ENCODE data around the gene GPR84. TPM values are rescaled to one million over a fixed set of nuclear protein-coding genes. Genes with fewer than 3 reads are reported as not detected.
A peak's percentile ranks its signal among the peaks of the same experiment; 100 is the strongest.

Gene GPR84
- total and polyA plus RNA-seq, 9 donors = 0.15 to 0.27 (median 0.22) TPM; not detected in 1

- Histone ChIP-seq H3K27me3 (ENCODE audit: control insufficient read depth, insufficient read depth, low read length) (no peaks in the 10 kb centered on the region), H3K9me3 (replicated peaks; ENCODE audit: control insufficient read depth, low read depth, low read length) (no peaks in the 10 kb centered on the region), H3K4me3 (ENCODE audit: low read length) (no peak overlapping the region), H3K27ac (ENCODE audit: low read length) (peak overlapping the region; percentile 29), H3K36me3 (ENCODE audit: control insufficient read depth, insufficient read depth, low read length) (peaks cover 32% of the 10 kb centered on the region), H3K4me1 (ENCODE audit: control insufficient read depth, insufficient read depth, low read length) (peaks cover 57% of the 10 kb centered on the region)
- DNase-seq = no peak
- WGBS (ENCODE audit: insufficient coverage) = 85% methylated on average over 8 of the region's 8 CpGs
Observed at GRCh38 chr12:54392485-54393206, 28.4 kb upstream of the GPR84 start.

- 1% methylated on average over 36 of the region's 51 CpGs for WGBS (ENCODE audit: insufficient coverage)
- Histone ChIP-seq H3K4me3 (ENCODE audit: low read length) (peak overlapping the region; percentile 21), H3K36me3 (ENCODE audit: control insufficient read depth, insufficient read depth, low read length) (peaks cover 15% of the 10 kb centered on the region), H3K27ac (ENCODE audit: low read length) (no peak overlapping the region), H3K9me3 (replicated peaks; ENCODE audit: control insufficient read depth, low read depth, low read length) (no peaks in the 10 kb centered on the region), H3K27me3 (ENCODE audit: control insufficient read depth, insufficient read depth, low read length) (no peaks in the 10 kb centered on the region), H3K4me1 (ENCODE audit: control insufficient read depth, insufficient read depth, low read length) (peaks cover 71% of the 10 kb centered on the region)
- DNase-seq = no peak
Observed at GRCh38 chr12:54390668-54391551, 26.6 kb upstream of the GPR84 start.

GRCh38 chr12:54390176-54390667 lies 25.9 kb upstream of the GPR84 start:
- Histone ChIP-seq H3K4me3 (ENCODE audit: low read length) (no peak overlapping the region), H3K27ac (ENCODE audit: low read length) (no peak overlapping the region), H3K4me1 (ENCODE audit: control insufficient read depth, insufficient read depth, low read length) (peaks cover 73% of the 10 kb centered on the region), H3K9me3 (replicated peaks; ENCODE audit: control insufficient read depth, low read depth, low read length) (no peaks in the 10 kb centered on the region), H3K36me3 (ENCODE audit: control insufficient read depth, insufficient read depth, low read length) (peaks cover 9% of the 10 kb centered on the region), H3K27me3 (ENCODE audit: control insufficient read depth, insufficient read depth, low read length) (no peaks in the 10 kb centered on the region)
- no CpG with 5 or more reads among the region's 7 CpGs for WGBS (ENCODE audit: insufficient coverage)
- DNase-seq = no peak

- 76% methylated on average over 5 of the region's 5 CpGs for WGBS (ENCODE audit: insufficient coverage)
- no peak for DNase-seq
- peaks cover 78% of the 10 kb centered on the region for H3K4me1 ChIP-seq (ENCODE audit: control insufficient read depth, insufficient read depth, low read length)
Observed at GRCh38 chr12:54389607-54390175, 25.4 kb upstream of the GPR84 start.

GRCh38 chr12:54389134-54389508 lies 24.8 kb upstream of the GPR84 start:
- DNase-seq = no peak
- 70% methylated on average over 2 of the region's 3 CpGs for WGBS (ENCODE audit: insufficient coverage)
- peaks cover 80% of the 10 kb centered on the region for H3K4me1 ChIP-seq (ENCODE audit: control insufficient read depth, insufficient read depth, low read length)

More at GRCh38 chr12:54389607-54390175, 25.4 kb upstream of the GPR84 start:
- Histone ChIP-seq H3K4me3 (ENCODE audit: low read length) (no peak overlapping the region), H3K27me3 (ENCODE audit: control insufficient read depth, insufficient read depth, low read length) (no peaks in the 10 kb centered on the region), H3K9me3 (replicated peaks; ENCODE audit: control insufficient read depth, low read depth, low read length) (no peaks in the 10 kb centered on the region), H3K27ac (ENCODE audit: low read length) (no peak overlapping the region), H3K36me3 (ENCODE audit: control insufficient read depth, insufficient read depth, low read length) (peaks cover 3% of the 10 kb centered on the region)

GRCh38 chr12:54388237-54389133 lies 24.2 kb upstream of the GPR84 start:
- H3K9me3 ChIP-seq (replicated peaks; ENCODE audit: control insufficient read depth, low read depth, low read length) = no peaks in the 10 kb centered on the region
- no peaks in the 10 kb centered on the region for H3K27me3 ChIP-seq (ENCODE audit: control insufficient read depth, insufficient read depth, low read length)
- WGBS (ENCODE audit: insufficient coverage) = no CpG with 5 or more reads among the region's 4 CpGs
- peaks cover 3% of the 10 kb centered on the region for H3K36me3 ChIP-seq (ENCODE audit: control insufficient read depth, insufficient read depth, low read length)
- no peak for DNase-seq
- H3K4me1 ChIP-seq (ENCODE audit: control insufficient read depth, insufficient read depth, low read length) = peaks cover 74% of the 10 kb centered on the region
- H3K4me3 ChIP-seq (ENCODE audit: low read length) = no peak overlapping the region
- no peak overlapping the region for H3K27ac ChIP-seq (ENCODE audit: low read length)

More at GRCh38 chr12:54389134-54389508, 24.8 kb upstream of the GPR84 start:
- Histone ChIP-seq H3K27ac (ENCODE audit: low read length) (no peak overlapping the region), H3K36me3 (ENCODE audit: control insufficient read depth, insufficient read depth, low read length) (peaks cover 3% of the 10 kb centered on the region), H3K4me3 (ENCODE audit: low read length) (no peak overlapping the region), H3K27me3 (ENCODE audit: control insufficient read depth, insufficient read depth, low read length) (no peaks in the 10 kb centered on the region), H3K9me3 (replicated peaks; ENCODE audit: control insufficient read depth, low read depth, low read length) (no peaks in the 10 kb centered on the region)

GRCh38 chr12:54387114-54387467 lies 22.8 kb upstream of the GPR84 start:
- H3K4me3 ChIP-seq (ENCODE audit: low read length) = no peak overlapping the region
- H3K9me3 ChIP-seq (replicated peaks; ENCODE audit: control insufficient read depth, low read depth, low read length) = no peaks in the 10 kb centered on the region
- peaks cover 62% of the 10 kb centered on the region for H3K4me1 ChIP-seq (ENCODE audit: control insufficient read depth, insufficient read depth, low read length)
- H3K36me3 ChIP-seq (ENCODE audit: control insufficient read depth, insufficient read depth, low read length) = no peaks in the 10 kb centered on the region
- WGBS (ENCODE audit: insufficient coverage) = 75% methylated on average over 2 of the region's 3 CpGs
- no peak for DNase-seq
- peak overlapping the region; percentile 1 for H3K27ac ChIP-seq (ENCODE audit: low read length)
- no peaks in the 10 kb centered on the region for H3K27me3 ChIP-seq (ENCODE audit: control insufficient read depth, insufficient read depth, low read length)

- no peak for DNase-seq
- Histone ChIP-seq H3K27ac (ENCODE audit: low read length) (peak overlapping the region; percentile 29), H3K9me3 (replicated peaks; ENCODE audit: control insufficient read depth, low read depth, low read length) (no peaks in the 10 kb centered on the region), H3K36me3 (ENCODE audit: control insufficient read depth, insufficient read depth, low read length) (no peaks in the 10 kb centered on the region), H3K4me1 (ENCODE audit: control insufficient read depth, insufficient read depth, low read length) (peaks cover 58% of the 10 kb centered on the region), H3K27me3 (ENCODE audit: control insufficient read depth, insufficient read depth, low read length) (no peaks in the 10 kb centered on the region), H3K4me3 (ENCODE audit: low read length) (no peak overlapping the region)
- WGBS (ENCODE audit: insufficient coverage) = 55% methylated on average over 2 of the region's 3 CpGs
Observed at GRCh38 chr12:54386403-54387113, 22.3 kb upstream of the GPR84 start.

- 31% methylated on average over 9 of the region's 10 CpGs for WGBS (ENCODE audit: insufficient coverage)
- Histone ChIP-seq H3K36me3 (ENCODE audit: control insufficient read depth, insufficient read depth, low read length) (no peaks in the 10 kb centered on the region), H3K27me3 (ENCODE audit: control insufficient read depth, insufficient read depth, low read length) (no peaks in the 10 kb centered on the region), H3K27ac (ENCODE audit: low read length) (peak overlapping the region; percentile 65), H3K9me3 (replicated peaks; ENCODE audit: control insufficient read depth, low read depth, low read length) (no peaks in the 10 kb centered on the region), H3K4me3 (ENCODE audit: low read length) (peak overlapping the region; percentile 3), H3K4me1 (ENCODE audit: control insufficient read depth, insufficient read depth, low read length) (peaks cover 49% of the 10 kb centered on the region)
- no peak for DNase-seq
Observed at GRCh38 chr12:54385251-54385914, 21.1 kb upstream of the GPR84 start.

Data from muscle of leg (tissue), 11 donors.